ENCODE data around the gene SVBP.
"Not testable (repeated sequence)": the region's sequence is repeated elsewhere in the genome, so short reads cannot be mapped to it uniquely, and the experiment has no call there.

The SVBP gene

GRCh38 chr1:42841440-42842147 is 24.4 kb upstream of the SVBP start:
- DNase-seq (ENCODE audit: low read depth), result no peak

DNA sequence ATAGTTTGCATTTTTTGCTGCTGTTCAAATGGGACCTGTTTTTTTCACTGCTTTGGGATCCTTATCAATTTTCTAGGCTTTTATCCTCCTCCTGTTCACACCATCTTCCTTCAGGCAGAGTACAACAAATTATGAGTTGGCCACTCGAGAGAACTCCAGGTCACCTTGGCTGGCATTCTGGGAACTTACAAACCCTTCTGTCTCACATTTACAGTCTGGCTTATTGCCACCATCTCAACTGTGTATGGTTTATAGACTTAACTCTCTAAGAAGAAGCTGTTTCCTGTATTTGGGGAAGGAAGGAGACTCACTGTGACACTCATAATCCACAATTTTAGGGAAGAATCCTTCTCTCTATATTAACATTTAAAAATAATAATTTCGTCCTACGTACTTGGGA is 23.8 kb upstream of the SVBP start:
- no peak for DNase-seq (ENCODE audit: low read depth)

- DNase-seq (ENCODE audit: low read depth), result no peak
Observed at GRCh38 chr1:42838482-42839190, 21.4 kb upstream of the SVBP start.

GRCh38 chr1:42837709-42838108 is 20.5 kb upstream of the SVBP start:
- no peak for DNase-seq (ENCODE audit: low read depth)

- DNase-seq (ENCODE audit: low read depth), result no peak
Observed at GRCh38 chr1:42835422-42835821, 18.2 kb upstream of the SVBP start.

- no peak for DNase-seq (ENCODE audit: low read depth)
Observed at GRCh38 chr1:42834803-42835202, 17.6 kb upstream of the SVBP start.

DNA sequence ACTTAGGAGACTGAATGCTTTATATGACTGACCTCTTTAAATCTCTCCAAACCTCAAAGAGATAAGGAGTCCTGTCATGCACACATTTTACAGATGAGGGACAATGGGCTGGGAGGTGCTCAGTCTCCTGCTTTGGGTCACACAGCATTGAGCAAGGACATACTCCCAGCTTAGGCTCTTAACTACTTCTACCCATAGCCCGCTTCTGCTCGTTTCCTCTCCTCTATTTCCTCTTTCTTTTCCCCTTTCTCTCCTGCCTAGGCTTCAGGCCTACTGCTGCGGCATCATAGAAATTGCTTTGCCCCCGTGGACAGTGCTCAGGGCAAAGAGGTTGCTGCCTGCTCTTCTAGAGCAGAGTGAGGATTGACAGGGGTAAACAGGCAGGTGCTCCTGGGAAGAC is 16.8 kb upstream of the SVBP start:
- no peak for DNase-seq (ENCODE audit: low read depth)

DNA sequence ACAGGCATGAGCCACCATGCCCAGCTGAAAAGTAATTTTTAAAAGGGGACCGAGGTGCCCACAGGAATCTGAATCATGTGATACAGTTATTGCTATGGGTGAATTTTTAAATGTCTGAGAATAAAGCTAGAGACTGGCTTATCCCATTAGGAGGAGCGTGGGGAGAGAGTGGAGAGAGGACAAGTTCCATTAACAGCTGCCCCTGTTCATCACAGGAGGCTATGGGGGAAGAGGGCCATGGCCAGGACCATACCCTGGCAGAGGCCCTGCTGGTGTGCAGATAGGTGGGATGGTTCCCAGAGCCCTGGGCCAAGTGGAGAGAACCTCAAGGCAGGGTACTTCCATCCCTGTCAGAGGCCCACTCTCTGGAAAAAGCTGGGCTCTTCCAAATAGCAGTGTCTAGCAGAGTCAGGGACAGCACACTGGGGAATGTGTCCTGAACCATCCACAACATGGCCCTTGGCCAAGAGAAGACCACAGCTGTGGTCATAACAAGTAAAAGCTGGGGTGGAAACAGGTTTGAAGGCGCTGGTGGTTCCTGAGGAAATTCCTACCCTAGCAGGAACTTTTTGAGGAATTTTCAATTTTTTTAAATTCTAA is 15.5 kb upstream of the SVBP start:
- DNase-seq (ENCODE audit: low read depth), result no peak

DNA sequence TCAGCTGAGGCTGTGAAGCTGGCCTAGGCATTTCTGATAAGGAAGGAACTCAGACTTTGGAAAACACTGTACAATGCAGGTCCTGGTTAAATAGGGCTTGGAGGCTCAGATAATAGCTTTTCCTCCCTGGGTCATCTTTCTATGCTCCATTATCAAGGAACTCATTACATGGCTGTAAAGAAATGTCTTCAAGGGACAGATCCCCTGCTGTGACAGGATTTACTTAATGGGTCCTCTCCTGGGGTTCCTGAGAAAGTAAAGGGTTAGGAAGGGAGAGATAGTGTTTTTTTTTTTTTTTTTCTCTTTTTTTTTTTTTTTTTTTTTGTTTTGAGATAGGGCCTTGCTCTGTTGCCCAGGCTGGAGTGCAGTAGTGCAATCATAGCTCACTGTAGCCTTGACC is 14.1 kb upstream of the SVBP start:
- DNase-seq (ENCODE audit: low read depth), result no peak

- DNase-seq (ENCODE audit: low read depth), result no peak
Observed at GRCh38 chr1:42830631-42831030, 13.4 kb upstream of the SVBP start.

DNA sequence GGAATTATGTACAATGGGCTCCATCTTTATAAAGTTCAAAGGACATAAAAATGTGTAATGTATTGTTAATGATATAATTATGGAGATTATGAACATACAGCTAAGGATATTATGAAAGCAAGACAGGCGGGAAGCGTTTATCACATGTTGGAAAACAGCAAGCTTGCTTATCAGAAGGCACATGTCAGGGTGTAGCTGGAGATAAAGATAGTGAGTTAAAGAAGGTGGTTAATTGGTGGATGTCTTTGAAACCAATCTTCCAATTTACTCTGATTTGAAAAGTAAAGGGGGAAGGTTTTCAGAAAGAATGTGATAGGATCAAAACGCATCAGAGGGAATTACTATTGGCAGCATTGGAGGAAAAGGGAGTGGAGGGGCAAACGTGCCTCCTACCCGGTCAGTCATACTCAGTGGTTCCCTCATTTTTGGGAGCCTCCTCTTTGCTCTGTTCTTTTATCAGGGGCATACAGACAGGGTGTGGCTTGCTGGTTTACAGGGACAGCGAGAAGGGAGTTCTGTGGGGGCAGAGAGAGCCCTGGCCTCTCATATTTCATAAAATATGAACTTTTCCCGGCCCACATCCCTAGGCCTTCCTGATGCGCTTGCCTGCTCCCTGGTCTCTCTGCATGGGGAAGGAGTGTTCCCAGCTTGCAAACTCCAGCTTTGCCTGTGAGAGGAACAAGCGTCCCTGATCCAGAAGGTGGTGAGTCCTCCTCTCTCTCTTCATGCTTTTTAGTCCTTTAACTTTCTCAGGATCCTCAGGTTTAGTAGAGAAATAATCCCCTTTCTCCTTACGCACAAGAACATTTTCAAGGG is 8.0 kb upstream of the SVBP start:
- no peak for DNase-seq (ENCODE audit: low read depth)

GRCh38 chr1:42824481-42825035 is 7.4 kb upstream of the SVBP start:
- DNase-seq (ENCODE audit: low read depth), result no peak

DNA sequence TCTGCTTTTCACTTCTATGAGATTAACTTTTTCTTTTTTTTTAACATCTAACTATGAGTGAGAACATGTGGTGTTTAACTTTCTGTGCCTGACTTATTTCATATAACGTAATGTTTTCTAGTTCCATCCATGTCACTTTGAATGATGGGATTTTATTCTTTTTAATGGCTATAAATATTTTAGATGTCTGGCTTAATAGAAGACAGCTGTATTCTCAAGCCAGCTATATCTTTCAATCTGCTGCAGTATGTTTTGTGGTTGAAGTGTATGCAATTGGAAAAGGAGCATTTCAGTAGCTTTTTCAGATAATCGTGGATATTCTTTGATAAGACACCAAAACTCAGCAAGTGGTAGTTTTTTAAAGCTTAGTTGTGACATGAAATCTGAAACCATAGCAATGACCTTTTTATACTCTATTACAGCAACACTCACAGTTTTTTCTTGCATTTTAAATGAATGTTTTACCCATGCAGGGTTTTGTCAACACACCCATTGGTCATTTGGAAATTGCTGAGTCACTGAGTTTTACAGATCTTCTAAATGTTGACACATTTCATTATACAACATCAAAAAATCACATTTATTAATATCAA is 5.7 kb upstream of the SVBP start:
- DNase-seq (ENCODE audit: low read depth), result no peak

DNA sequence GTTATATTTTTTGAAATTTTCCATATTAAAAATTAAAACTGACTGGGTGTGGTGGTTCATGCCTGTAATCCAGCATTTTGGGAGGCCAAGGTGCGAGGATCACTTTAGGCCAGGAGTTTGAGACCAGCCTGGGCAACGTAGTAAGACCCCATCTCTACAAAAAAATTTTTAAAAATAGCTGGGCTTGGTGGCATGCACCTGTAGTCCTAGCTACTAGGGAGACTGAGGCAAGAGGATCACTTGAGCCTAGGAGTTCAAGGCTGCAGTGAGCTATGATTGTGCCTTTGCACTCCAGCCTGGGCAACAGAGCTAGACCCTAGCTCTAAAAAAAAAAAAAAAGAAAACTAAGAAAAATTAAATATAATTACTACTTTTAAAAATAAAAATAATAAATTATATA is 4.5 kb upstream of the SVBP start:
- no peak for DNase-seq (ENCODE audit: low read depth)

DNA sequence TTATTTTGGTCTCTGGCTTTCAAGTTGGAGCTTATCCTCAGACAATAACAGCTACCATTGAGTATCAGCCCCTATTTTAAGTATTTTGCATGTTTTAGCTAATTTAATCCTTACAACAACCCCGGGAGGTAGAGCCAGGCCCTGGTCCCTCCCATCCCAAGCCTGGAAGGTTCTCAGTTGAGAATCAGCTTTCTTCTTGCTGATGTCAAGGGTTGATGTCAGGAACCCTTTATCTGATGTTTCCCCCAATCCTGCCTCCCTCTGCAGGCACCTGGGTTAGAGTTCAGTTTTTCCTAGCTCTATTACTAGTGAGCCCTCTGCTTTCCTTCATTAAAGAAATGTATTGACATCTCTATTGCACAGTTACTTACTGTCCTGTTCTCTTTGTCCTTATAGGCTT is 3.6 kb upstream of the SVBP start:
- no peak for DNase-seq (ENCODE audit: low read depth)

DNA sequence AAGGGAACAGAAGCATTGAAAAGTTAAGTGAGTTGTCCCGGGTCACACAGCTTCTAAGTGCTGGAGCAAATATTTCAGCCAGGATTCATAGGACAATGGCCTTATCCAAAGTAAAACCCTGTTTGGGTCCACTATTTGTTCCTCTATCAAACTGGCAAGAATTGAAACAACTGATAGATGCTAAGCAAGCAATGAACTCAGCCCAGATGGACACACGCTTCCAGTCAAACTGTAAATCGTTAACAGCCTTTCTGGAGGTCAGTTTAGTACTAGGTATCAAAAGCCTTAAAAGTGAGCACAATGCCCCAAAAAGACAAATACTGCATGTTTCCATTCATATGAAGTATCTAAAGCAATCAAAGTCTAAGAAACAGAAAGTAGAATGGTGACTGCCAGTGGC is 779 bp upstream of the SVBP start:
- DNase-seq (ENCODE audit: low read depth), result no peak

DNA sequence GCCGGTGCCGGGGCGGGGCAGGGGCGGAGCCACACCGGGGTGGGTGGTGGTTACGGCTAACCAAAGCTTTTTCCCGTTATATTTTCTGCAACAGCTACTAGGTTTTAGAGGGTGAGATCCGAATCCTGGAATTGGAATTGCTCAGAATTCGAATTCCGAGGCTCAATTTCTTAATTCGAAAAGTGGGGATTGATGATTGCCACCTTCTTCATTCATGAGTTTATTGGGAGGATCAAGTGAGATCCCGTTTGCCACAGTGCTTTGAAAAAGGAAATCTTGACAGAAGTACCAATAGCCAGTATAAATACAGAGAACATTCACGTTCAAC is 207 bp upstream of the SVBP start:
- DNase-seq (ENCODE audit: low read depth), result no peak

DNA sequence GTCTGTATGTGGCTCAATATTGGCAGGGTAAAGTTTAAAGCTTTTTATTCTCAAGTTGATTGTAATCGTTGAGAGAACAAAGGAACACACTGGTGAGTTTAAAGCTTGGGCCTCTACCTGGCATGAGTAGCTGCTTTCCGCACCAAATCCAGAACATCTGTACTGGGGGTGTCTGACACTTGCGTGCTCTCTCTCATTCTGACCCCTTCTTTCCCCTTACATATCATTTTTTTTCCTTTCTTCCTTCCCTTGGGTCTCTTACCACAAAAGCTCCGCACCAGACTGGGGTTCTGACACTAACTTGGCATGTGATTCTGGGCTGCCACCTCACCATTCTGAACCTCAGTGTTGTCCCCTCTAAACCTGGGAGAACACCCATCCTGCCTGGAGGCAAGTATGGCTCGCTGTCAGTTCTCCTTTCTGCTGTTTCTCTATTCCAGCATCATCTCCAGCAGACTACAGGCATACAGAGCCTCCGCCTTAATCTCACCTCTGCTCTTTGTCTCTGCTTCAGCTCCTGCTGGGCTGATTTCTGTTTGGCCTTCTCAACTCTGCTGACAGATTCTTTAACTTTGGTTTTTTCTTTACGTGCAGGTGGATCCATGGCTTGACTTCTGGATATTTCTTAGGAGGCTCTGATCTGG is 1.1 kb downstream of the SVBP start:
- no peak for DNase-seq (ENCODE audit: low read depth)

- DNase-seq (ENCODE audit: low read depth), result not testable (repeated sequence)
Observed at GRCh38 chr1:42814815-42815214, 2.4 kb downstream of the SVBP start.

DNA sequence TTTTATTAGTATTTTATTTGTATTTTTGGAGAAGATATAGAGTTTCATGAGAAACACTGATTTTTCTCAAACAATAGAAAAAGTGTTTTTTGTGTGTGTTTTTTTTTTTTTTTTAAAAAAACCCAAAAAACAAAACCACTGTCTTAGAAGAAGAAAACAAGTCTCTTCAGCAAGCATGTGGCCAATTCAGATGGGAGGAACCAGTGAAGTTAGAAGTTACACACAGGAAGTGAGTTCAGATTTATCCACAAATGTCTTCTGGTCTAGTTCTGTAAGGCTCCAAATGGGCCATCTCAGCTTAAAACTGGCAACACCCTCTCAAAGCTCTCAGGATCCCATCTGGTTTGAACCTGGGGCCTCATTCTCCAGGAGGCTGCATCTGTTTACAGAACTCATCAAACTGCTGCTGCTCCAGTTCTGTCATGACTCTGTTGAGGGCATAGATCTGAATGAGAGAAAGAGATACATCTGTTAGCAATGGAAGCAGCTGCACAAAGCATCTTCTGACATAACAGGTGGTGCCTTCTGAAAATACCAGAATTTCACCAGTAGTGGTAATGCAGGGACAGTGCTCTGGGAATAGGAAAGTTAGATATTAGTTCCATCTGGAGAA is 10.0 kb downstream of the SVBP start:
- DNase-seq (ENCODE audit: low read depth), result no peak

DNA sequence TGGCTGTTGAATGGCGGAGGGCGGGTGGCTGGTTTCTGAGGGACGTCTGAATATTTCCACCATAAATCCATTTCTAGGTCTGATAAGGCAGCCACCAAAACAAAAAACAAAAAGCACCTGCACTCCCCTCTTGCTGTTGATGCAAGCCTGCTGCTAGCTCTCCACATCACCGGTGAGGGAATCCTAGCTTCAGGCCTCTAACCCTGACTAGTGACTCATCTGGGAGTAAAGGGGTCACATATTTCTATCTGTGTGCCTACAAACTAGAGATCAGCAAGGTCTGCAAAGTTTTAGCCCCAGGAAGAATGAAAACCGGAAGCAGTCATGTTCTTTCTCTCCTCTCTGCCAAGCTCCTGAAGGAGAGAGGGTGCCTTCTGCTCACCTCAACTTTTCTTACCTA is 10.6 kb downstream of the SVBP start:
- no peak for DNase-seq (ENCODE audit: low read depth)
